Measurements from ENCODE around the gene UGT2B10. TPM values are rescaled to one million over a fixed set of nuclear protein-coding genes. Genes with fewer than 3 reads are reported as not detected.

Gene UGT2B10
- total RNA-seq, 2 experiments from 2014 or later, result not detected

DNA sequence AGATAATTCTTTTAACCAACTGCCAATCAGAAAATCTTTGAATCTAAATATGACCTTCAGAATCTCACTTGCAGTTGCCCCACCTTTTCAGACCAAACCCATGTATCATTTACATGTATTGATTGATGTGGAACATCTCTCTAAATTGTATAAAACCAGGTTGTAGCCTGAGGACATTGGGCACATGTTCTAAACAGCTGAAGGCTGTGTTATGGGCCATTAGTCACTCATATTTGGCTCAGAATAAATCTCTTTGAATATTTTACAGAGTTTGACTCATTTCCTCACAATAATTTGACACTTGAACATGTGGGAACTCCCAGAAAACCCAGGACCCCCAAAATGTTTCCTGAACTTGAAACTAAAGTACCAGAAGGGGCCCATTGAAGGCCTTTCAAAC is 58.7 kb downstream of the UGT2B10 start:
- no peak overlapping the region for H3K4me3 Mint-ChIP-seq
- H3K9me3 Mint-ChIP-seq, result no peaks in the 10 kb centered on the region
- no peaks in the 10 kb centered on the region for H3K27me3 ChIP-seq (ENCODE audit: control insufficient read depth in 1 of 2, insufficient read depth in 2 of 2, low read length in 2 of 2)
- H3K4me1 ChIP-seq (ENCODE audit: insufficient read depth, low read length), result no peaks in the 10 kb centered on the region
- H3K4me1 Mint-ChIP-seq (ENCODE audit: low read depth), result no peaks in the 10 kb centered on the region
- no peak overlapping the region for H3K27ac ChIP-seq (ENCODE audit: low read depth in 1 of 2, low read length in 2 of 2)
- TF ChIP-seq, protein P1, sequence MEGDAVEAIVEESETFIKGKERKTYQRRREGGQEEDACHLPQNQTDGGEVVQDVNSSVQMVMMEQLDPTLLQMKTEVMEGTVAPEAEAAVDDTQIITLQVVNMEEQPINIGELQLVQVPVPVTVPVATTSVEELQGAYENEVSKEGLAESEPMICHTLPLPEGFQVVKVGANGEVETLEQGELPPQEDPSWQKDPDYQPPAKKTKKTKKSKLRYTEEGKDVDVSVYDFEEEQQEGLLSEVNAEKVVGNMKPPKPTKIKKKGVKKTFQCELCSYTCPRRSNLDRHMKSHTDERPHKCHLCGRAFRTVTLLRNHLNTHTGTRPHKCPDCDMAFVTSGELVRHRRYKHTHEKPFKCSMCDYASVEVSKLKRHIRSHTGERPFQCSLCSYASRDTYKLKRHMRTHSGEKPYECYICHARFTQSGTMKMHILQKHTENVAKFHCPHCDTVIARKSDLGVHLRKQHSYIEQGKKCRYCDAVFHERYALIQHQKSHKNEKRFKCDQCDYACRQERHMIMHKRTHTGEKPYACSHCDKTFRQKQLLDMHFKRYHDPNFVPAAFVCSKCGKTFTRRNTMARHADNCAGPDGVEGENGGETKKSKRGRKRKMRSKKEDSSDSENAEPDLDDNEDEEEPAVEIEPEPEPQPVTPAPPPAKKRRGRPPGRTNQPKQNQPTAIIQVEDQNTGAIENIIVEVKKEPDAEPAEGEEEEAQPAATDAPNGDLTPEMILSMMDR (IDR thresholded peaks at IDR 0.05), result no peak
- H3K27ac Mint-ChIP-seq, result no peak overlapping the region
- POLR2A ChIA-PET, result no interaction called here
- H3K9me3 ChIP-seq (ENCODE audit: control insufficient read depth in 1 of 2, insufficient read depth in 1 of 2, low read length in 2 of 2), result no peaks in the 10 kb centered on the region
- no peaks in the 10 kb centered on the region for H3K36me3 Mint-ChIP-seq (ENCODE audit: low read depth)
- H3K4me3 ChIP-seq (ENCODE audit: low read length), result no peak overlapping the region
- no peak for DNase-seq
- H3K27me3 Mint-ChIP-seq, result no peaks in the 10 kb centered on the region
- ATAC-seq (ENCODE audit: poor library complexity), result no peak
- CTCF ChIA-PET, result no interaction called here
- intact Hi-C loops (cut with DNase I, micrococcal nuclease), result no loop called here
- H3K36me3 ChIP-seq (ENCODE audit: insufficient read depth, low read length), result no peaks in the 10 kb centered on the region

DNA sequence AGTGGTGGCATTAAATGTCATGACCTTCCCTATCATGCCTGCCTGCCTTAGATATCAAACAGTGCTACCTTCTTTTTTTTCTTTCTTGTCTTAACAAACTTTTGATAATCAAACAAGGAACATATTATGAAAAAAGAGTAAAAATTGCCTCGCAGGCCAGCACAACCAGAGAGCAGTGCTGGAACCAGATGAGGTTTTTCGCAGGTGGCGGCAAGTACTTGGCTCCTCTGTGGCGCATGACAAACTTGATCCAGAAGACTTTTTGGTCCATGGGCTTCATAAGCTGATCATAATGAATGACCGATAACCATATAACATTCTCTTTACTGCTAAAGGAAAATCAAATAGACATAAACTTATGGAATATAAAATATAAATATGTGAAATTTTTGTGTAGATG is 61.8 kb downstream of the UGT2B10 start:
- H3K4me3 ChIP-seq (ENCODE audit: low read length), result no peak overlapping the region
- no peak overlapping the region for H3K27ac Mint-ChIP-seq
- H3K9me3 Mint-ChIP-seq, result no peaks in the 10 kb centered on the region
- H3K27me3 ChIP-seq (ENCODE audit: control insufficient read depth in 1 of 2, insufficient read depth in 2 of 2, low read length in 2 of 2), result no peaks in the 10 kb centered on the region
- no peaks in the 10 kb centered on the region for H3K9me3 ChIP-seq (ENCODE audit: control insufficient read depth in 1 of 2, insufficient read depth in 1 of 2, low read length in 2 of 2)
- H3K4me1 Mint-ChIP-seq (ENCODE audit: low read depth), result no peaks in the 10 kb centered on the region
- no peaks in the 10 kb centered on the region for H3K27me3 Mint-ChIP-seq
- DNase-seq, result no peak
- ATAC-seq (ENCODE audit: poor library complexity), result no peak
- CTCF ChIA-PET, result no interaction called here
- TF ChIP-seq, protein P1 (IDR thresholded peaks at IDR 0.05), result no peak
- no peak overlapping the region for H3K4me3 Mint-ChIP-seq
- intact Hi-C loops (cut with DNase I, micrococcal nuclease), result no loop called here
- H3K27ac ChIP-seq (ENCODE audit: low read depth in 1 of 2, low read length in 2 of 2), result no peak overlapping the region
- no peaks in the 10 kb centered on the region for H3K36me3 Mint-ChIP-seq (ENCODE audit: low read depth)
- no peaks in the 10 kb centered on the region for H3K36me3 ChIP-seq (ENCODE audit: insufficient read depth, low read length)
- POLR2A ChIA-PET, result no interaction called here
- H3K4me1 ChIP-seq (ENCODE audit: insufficient read depth, low read length), result no peaks in the 10 kb centered on the region

DNA sequence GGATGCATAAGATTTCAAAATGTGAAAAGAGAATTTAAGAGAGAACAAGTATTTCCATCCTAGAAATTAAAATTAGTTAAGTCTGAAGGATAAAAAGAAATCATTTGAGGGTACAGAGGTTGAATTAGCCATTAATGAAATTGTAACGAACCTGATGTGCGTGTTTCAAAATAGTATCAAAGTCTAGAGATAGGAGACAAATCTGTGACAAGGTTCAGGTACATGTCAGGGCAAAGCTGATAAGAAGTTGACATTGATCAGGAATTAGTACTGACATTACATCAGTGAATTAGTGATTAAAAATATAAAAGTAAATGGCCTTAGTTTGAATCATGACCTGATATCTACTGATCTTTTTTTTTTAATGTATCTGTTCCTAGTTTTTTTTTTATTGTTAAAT is 62.3 kb downstream of the UGT2B10 start:
- intact Hi-C loops (cut with DNase I, micrococcal nuclease), result no loop called here
- TF ChIP-seq, protein P1 (IDR thresholded peaks at IDR 0.05), result no peak
- no peaks in the 10 kb centered on the region for H3K27me3 ChIP-seq (ENCODE audit: control insufficient read depth in 1 of 2, insufficient read depth in 2 of 2, low read length in 2 of 2)
- no peak for DNase-seq
- H3K27ac ChIP-seq (ENCODE audit: low read depth in 1 of 2, low read length in 2 of 2), result no peak overlapping the region
- no peaks in the 10 kb centered on the region for H3K36me3 ChIP-seq (ENCODE audit: insufficient read depth, low read length)
- CTCF ChIA-PET, result no interaction called here
- no peaks in the 10 kb centered on the region for H3K9me3 ChIP-seq (ENCODE audit: control insufficient read depth in 1 of 2, insufficient read depth in 1 of 2, low read length in 2 of 2)
- Mint-ChIP-seq H3K27ac (no peak overlapping the region), H3K4me1 (ENCODE audit: low read depth) (no peaks in the 10 kb centered on the region), H3K36me3 (ENCODE audit: low read depth) (no peaks in the 10 kb centered on the region), H3K4me3 (no peak overlapping the region), H3K27me3 (no peaks in the 10 kb centered on the region), H3K9me3 (no peaks in the 10 kb centered on the region)
- H3K4me1 ChIP-seq (ENCODE audit: insufficient read depth, low read length), result no peaks in the 10 kb centered on the region
- POLR2A ChIA-PET, result no interaction called here
- no peak overlapping the region for H3K4me3 ChIP-seq (ENCODE audit: low read length)
- ATAC-seq (ENCODE audit: poor library complexity), result no peak

Other genes starting within 250 kb of the UGT2B10 start
- not detected for gene UGT2B17, start 239.7 kb upstream of the UGT2B10 start, total RNA-seq
- not detected for gene UGT2B15, start 145.3 kb upstream of the UGT2B10 start, total RNA-seq
- not detected for gene UGT2A3, start 135.8 kb downstream of the UGT2B10 start, total RNA-seq

Data from CD4-positive, alpha-beta T cell (primary cell).